Activated naive CD4-positive, alpha-beta T cell treated with anti-CD3 and anti-CD28 coated beads, Interleukin-2, amount 50 U/mL, for 72 hours (primary cell): ENCODE data around the gene SCML2. TPM values are rescaled to one million over a fixed set of nuclear protein-coding genes. Genes with fewer than 3 reads are reported as not detected.

Experiments used
- total RNA-seq, 2 donors: library from RNA; stranded (reverse); gene quantifications; one replicate each; pipeline ENCODE4 v1.2.3, GENCODE V29; 2022

SCML2 gene
- total RNA-seq, 2 donors from 2014 or later, result 3.0 to 5.3 TPM

Other genes with a start within 250 kb of the SCML2 start
- gene BEND2, start 133.8 kb downstream of the SCML2 start, total RNA-seq, result not detected
- gene CDKL5, start 70.9 kb upstream of the SCML2 start, total RNA-seq, result 1 to 10 TPM; 1.1 to 1.3 TPM